Neural cell (in vitro differentiated cells): Measurements from ENCODE around the gene SH3GL2. TPM values are rescaled to one million over a fixed set of nuclear protein-coding genes. Genes with fewer than 3 reads are reported as not detected.

Source experiments
- H2AFZ ChIP-seq: fragments of 200-600, 300-800 bp; sonication (generic), shearing (Covaris generic); 2 replicates; pipeline ENCODE4 v1.6.0; 2014; ENCODE audit warnings: low read depth, mild to moderate bottlenecking, antibody characterized with exemption, low read length, moderate library complexity
- H3F3A ChIP-seq: fragments of 200-600 bp; shearing (Covaris generic); 2 replicates; pipeline ENCODE4 v1.6.1; 2016; ENCODE audit warnings: mild to moderate bottlenecking, moderate library complexity, mixed read lengths, antibody characterized with exemption, low read length; ENCODE audit not compliant: insufficient read depth, poor library complexity, severe bottlenecking
- H3K27ac ChIP-seq: fragments of 200-600, 300-800 bp; sonication (generic), shearing (Covaris generic); 2 replicates; pipeline ENCODE4 v1.5.1; 2014; ENCODE audit warnings: mild to moderate bottlenecking, low read length, moderate library complexity
- H3K27me3 ChIP-seq: fragments of 300-800, 200-600 bp; sonication (generic), shearing (Covaris generic); 2 replicates; pipeline ENCODE4 v1.6.0; 2014; ENCODE audit warnings: mild to moderate bottlenecking, low read depth, low read length, moderate library complexity; ENCODE audit not compliant: insufficient read depth
- H3K36me3 ChIP-seq: fragments of 300-800, 200-600 bp; sonication (generic), shearing (Covaris generic); 2 replicates; pipeline ENCODE4 v1.5.1; 2014; ENCODE audit warnings: mild to moderate bottlenecking, antibody characterized with exemption, low read length, moderate library complexity; ENCODE audit not compliant: insufficient read depth
- H3K4me2 ChIP-seq: fragments of 300-800, 200-600 bp; sonication (generic), shearing (Covaris generic); 2 replicates; pipeline ENCODE4 v1.6.0; 2014; ENCODE audit warnings: mild to moderate bottlenecking, low read length
- H3K4me3 ChIP-seq: fragments of 300-800, 200-600 bp; sonication (generic), shearing (Covaris generic); 2 replicates; pipeline ENCODE4 v1.5.1; 2014; ENCODE audit warnings: mild to moderate bottlenecking, low read length, moderate library complexity
- H3K79me2 ChIP-seq: fragments of 200-600 bp; shearing (Covaris generic); replicated peaks from 2 replicates; pipeline ENCODE4 v1.6.0; 2014; ENCODE audit warnings: mild to moderate bottlenecking, low read length, moderate library complexity; ENCODE audit not compliant: insufficient read depth
- H3K9ac ChIP-seq: fragments of 300-800, 200-600 bp; sonication (generic), shearing (Covaris generic); 2 replicates; pipeline ENCODE4 v1.6.1; 2016; ENCODE audit warnings: mild to moderate bottlenecking, low read length, mixed read lengths
- H3K9me2 ChIP-seq: fragments of 200-600 bp; shearing (Covaris generic); 2 replicates; pipeline ENCODE4 v1.6.1; 2016; ENCODE audit warnings: mild to moderate bottlenecking, low read length, mixed read lengths; ENCODE audit not compliant: insufficient read depth
- H3K9me3 ChIP-seq: fragments of 200-600, 300-800 bp; sonication (generic), shearing (Covaris generic); 2 replicates; pipeline ENCODE4 v1.6.1; 2016; ENCODE audit warnings: mild to moderate bottlenecking, mixed run types, low read length, moderate library complexity, mixed read lengths
- H4K20me1 ChIP-seq: fragments of 200-600 bp; shearing (Covaris generic); 2 replicates; pipeline ENCODE4 v1.6.1; 2016; ENCODE audit warnings: mild to moderate bottlenecking, mixed run types; ENCODE audit not compliant: insufficient read depth
- CTCF ChIP-seq: fragments of 450-650 bp; IDR thresholded peaks from 2 replicates; pipeline ENCODE4 v1.5.1; 2014; ENCODE audit warnings: antibody characterized with exemption, mild to moderate bottlenecking, moderate library complexity; ENCODE audit not compliant: poor library complexity, severe bottlenecking
- EP300 ChIP-seq: fragments of 450-650 bp; conservative IDR thresholded peaks from 2 replicates; pipeline ENCODE4 v1.6.1; 2014; ENCODE audit warnings: antibody characterized with exemption, mild to moderate bottlenecking, moderate library complexity; ENCODE audit not compliant: poor library complexity, severe bottlenecking
- EZH2 ChIP-seq: fragments of 200-600, 300-800 bp; shearing (Covaris generic), sonication (generic); IDR thresholded peaks from 2 replicates; pipeline ENCODE4 v1.6.1; 2014; ENCODE audit warnings: antibody characterized with exemption, low read length, borderline replicate concordance, mild to moderate bottlenecking; ENCODE audit not compliant: insufficient read depth, poor library complexity, severe bottlenecking
- POLR2AphosphoS5 ChIP-seq: IDR thresholded peaks from 2 replicates; pipeline ENCODE4 v1.6.1; 2012
- RAD21 ChIP-seq: fragments of 450-650 bp; conservative IDR thresholded peaks from 2 replicates; pipeline ENCODE4 v1.6.1; 2014; ENCODE audit warnings: antibody characterized with exemption, mild to moderate bottlenecking, moderate library complexity
- SMC3 ChIP-seq: fragments of 450-650 bp; conservative IDR thresholded peaks from 2 replicates; pipeline ENCODE4 v1.6.1; 2014; ENCODE audit warnings: antibody characterized with exemption, mild to moderate bottlenecking, moderate library complexity; ENCODE audit not compliant: poor library complexity
- TAF1 ChIP-seq: IDR thresholded peaks from 2 replicates; pipeline ENCODE4 v1.6.1; 2012; ENCODE audit warnings: low read depth
- polyA plus RNA-seq: library from polyadenylated mRNA; depleted of rRNA; stranded (reverse); fragments of >200 nt; gene quantifications from 2 replicates; pipeline ENCODE4 v1.2.3, GENCODE V29; 2014
- TF ChIP-seq, protein P1 (sequence below): IDR thresholded peaks from 2 replicates; pipeline ENCODE4 v1.6.1; 2012; ENCODE audit warnings: borderline replicate concordance

Gene SH3GL2
- polyA plus RNA-seq, 1 donor from 2014 or later = 13.5 TPM

DNA sequence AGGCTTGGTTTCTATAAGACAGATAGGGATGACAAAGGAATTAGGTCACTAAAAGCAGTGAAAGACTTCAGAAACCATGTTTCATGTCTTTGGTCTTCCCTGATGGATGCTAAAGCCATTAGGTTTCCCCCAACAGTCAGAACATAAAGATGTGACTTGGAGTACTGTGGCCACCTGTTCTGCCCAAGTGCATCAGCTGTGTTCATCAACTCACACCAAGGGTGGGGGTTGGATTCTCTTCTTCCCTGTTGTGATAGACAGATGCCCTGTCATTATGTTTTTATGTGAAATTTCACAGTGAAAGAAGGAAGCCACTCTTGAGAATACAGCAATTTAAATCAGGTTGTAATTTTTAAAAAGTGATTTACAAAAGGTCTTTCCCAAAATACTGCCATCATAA lies 196.8 kb downstream of the SH3GL2 start:
- H2AFZ ChIP-seq = no peak overlapping the region
- H3K4me2 ChIP-seq = no peak overlapping the region
- H3K9ac ChIP-seq = no peak overlapping the region
- no peaks in the 10 kb centered on the region for H3K9me3 ChIP-seq
- TF ChIP-seq RAD21 = no peak
- TF ChIP-seq TAF1 = no peak
- no peak for TF ChIP-seq POLR2AphosphoS5
- no peak for TF ChIP-seq EP300
- TF ChIP-seq, protein P1, sequence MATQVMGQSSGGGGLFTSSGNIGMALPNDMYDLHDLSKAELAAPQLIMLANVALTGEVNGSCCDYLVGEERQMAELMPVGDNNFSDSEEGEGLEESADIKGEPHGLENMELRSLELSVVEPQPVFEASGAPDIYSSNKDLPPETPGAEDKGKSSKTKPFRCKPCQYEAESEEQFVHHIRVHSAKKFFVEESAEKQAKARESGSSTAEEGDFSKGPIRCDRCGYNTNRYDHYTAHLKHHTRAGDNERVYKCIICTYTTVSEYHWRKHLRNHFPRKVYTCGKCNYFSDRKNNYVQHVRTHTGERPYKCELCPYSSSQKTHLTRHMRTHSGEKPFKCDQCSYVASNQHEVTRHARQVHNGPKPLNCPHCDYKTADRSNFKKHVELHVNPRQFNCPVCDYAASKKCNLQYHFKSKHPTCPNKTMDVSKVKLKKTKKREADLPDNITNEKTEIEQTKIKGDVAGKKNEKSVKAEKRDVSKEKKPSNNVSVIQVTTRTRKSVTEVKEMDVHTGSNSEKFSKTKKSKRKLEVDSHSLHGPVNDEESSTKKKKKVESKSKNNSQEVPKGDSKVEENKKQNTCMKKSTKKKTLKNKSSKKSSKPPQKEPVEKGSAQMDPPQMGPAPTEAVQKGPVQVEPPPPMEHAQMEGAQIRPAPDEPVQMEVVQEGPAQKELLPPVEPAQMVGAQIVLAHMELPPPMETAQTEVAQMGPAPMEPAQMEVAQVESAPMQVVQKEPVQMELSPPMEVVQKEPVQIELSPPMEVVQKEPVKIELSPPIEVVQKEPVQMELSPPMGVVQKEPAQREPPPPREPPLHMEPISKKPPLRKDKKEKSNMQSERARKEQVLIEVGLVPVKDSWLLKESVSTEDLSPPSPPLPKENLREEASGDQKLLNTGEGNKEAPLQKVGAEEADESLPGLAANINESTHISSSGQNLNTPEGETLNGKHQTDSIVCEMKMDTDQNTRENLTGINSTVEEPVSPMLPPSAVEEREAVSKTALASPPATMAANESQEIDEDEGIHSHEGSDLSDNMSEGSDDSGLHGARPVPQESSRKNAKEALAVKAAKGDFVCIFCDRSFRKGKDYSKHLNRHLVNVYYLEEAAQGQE = no peak
- no peak for TF ChIP-seq CTCF
- TF ChIP-seq EZH2 = no peak
- TF ChIP-seq SMC3 = no peak
- no peak overlapping the region for H3K4me3 ChIP-seq
- H3K27ac ChIP-seq = no peak overlapping the region
- no peaks in the 10 kb centered on the region for H3K9me2 ChIP-seq
- no peaks in the 10 kb centered on the region for H4K20me1 ChIP-seq
- no peaks in the 10 kb centered on the region for H3K36me3 ChIP-seq
- H3F3A ChIP-seq = no peaks in the 10 kb centered on the region
- H3K27me3 ChIP-seq = no peaks in the 10 kb centered on the region
- H3K79me2 ChIP-seq = no peaks in the 10 kb centered on the region

- Histone ChIP-seq H3K4me3 (no peak overlapping the region), H3K36me3 (no peaks in the 10 kb centered on the region), H3K9me3 (no peaks in the 10 kb centered on the region), H3K27ac (no peak overlapping the region), H4K20me1 (no peaks in the 10 kb centered on the region), H3K9ac (no peak overlapping the region), H2AFZ (no peak overlapping the region), H3K4me2 (no peak overlapping the region), H3K27me3 (no peaks in the 10 kb centered on the region), H3F3A (no peaks in the 10 kb centered on the region), H3K79me2 (no peaks in the 10 kb centered on the region), H3K9me2 (no peaks in the 10 kb centered on the region)
- TF ChIP-seq EZH2 (no peak), CTCF (no peak), POLR2AphosphoS5 (no peak), EP300 (no peak), TAF1 (no peak), SMC3 (no peak)
- TF ChIP-seq, protein P1 = no peak
Observed at GRCh38 chr9:17776735-17777134, 197.9 kb downstream of the SH3GL2 start.
